Mesendoderm (in vitro differentiated cells): ENCODE results near the gene MCRIP2.

Experiments used
- DNase-seq: peaks from one replicate; pipeline ENCODE4 v3.0.0; 2013
- H2AK5ac ChIP-seq: 2 replicates; pipeline ENCODE4 v1.6.1; 2013; ENCODE audit warnings: low read length, inconsistent platforms
- H2BK120ac ChIP-seq: 2 replicates; pipeline ENCODE4 v1.6.1; 2013; ENCODE audit warnings: low read depth, mild to moderate bottlenecking, low read length, moderate library complexity, mixed read lengths
- H2BK15ac ChIP-seq: replicated peaks from 2 replicates; pipeline ENCODE4 v1.6.1; 2013; ENCODE audit warnings: low read depth, mild to moderate bottlenecking, moderate library complexity
- H2BK5ac ChIP-seq: 2 replicates; pipeline ENCODE4 v1.6.1; 2013; ENCODE audit warnings: low read length, inconsistent platforms
- H3K18ac ChIP-seq: 2 replicates; pipeline ENCODE4 v1.6.1; 2013; ENCODE audit warnings: mild to moderate bottlenecking, low read length, mixed read lengths
- H3K23ac ChIP-seq: one replicate; pipeline ENCODE4 v1.6.1; 2013; ENCODE audit warnings: low read length
- H3K27ac ChIP-seq: 2 replicates; pipeline ENCODE4 v1.5.1; 2013; ENCODE audit warnings: low read depth, mild to moderate bottlenecking, inconsistent platforms, low read length, moderate library complexity
- H3K27me3 ChIP-seq: 2 replicates; pipeline ENCODE4 v1.6.1; 2013; ENCODE audit warnings: low read length, control low read depth, mild to moderate bottlenecking, inconsistent platforms; ENCODE audit not compliant: insufficient read depth, poor library complexity
- H3K36me3 ChIP-seq: 2 replicates; pipeline ENCODE4 v1.6.1; 2013; ENCODE audit warnings: low read length, inconsistent platforms; ENCODE audit not compliant: control insufficient read depth, insufficient read depth
- H3K4ac ChIP-seq: one replicate; pipeline ENCODE4 v1.6.1; 2013; ENCODE audit warnings: low read depth, mild to moderate bottlenecking, low read length, moderate library complexity
- H3K4me1 ChIP-seq: 2 replicates; pipeline ENCODE4 v1.6.1; 2013; ENCODE audit warnings: low read depth, low read length, inconsistent platforms; ENCODE audit not compliant: control insufficient read depth
- H3K4me2 ChIP-seq: 2 replicates; pipeline ENCODE4 v1.6.1; 2013; ENCODE audit warnings: low read length
- H3K4me3 ChIP-seq: 2 replicates; pipeline ENCODE4 v1.5.1; 2013; ENCODE audit warnings: mild to moderate bottlenecking, low read length
- H3K56ac ChIP-seq: one replicate; pipeline ENCODE4 v1.6.1; 2013; ENCODE audit warnings: low read length
- H3K79me1 ChIP-seq: 2 replicates; pipeline ENCODE4 v1.6.1; 2013; ENCODE audit warnings: low read length, inconsistent platforms
- H3K79me2 ChIP-seq: 2 replicates; pipeline ENCODE4 v1.6.1; 2013; ENCODE audit warnings: mild to moderate bottlenecking, low read length; ENCODE audit not compliant: control insufficient read depth, insufficient read depth
- H3K9ac ChIP-seq: 2 replicates; pipeline ENCODE4 v1.6.1; 2013; ENCODE audit warnings: low read length, inconsistent platforms
- H4K5ac ChIP-seq: one replicate; pipeline ENCODE4 v1.6.1; 2013; ENCODE audit warnings: low read length
- H4K8ac ChIP-seq: one replicate; pipeline ENCODE4 v1.6.1; 2013; ENCODE audit warnings: low read depth, mild to moderate bottlenecking, control low read depth, low read length, moderate library complexity
- WGBS: extraction: QIAGEN DNeasy Blood & Tissue Kit; methylation state at CpG from one replicate; pipeline ENCODE4 v1.1.7; 2013; ENCODE audit warnings: low lambda C conversion rate, missing lambda C conversion rate; ENCODE audit not compliant: insufficient coverage; ENCODE audit errors: extremely low coverage; 5-methylcytosine and 5-hydroxymethylcytosine counted together

MCRIP2 gene

GRCh38 chr16:643050-643368 lies 1.4 kb downstream of the MCRIP2 start:
- Histone ChIP-seq H2BK5ac (no peak overlapping the region), H3K18ac (no peak overlapping the region), H3K23ac (no peak overlapping the region), H3K4ac (no peak overlapping the region), H3K4me2 (no peak overlapping the region), H3K79me1 (no peaks in the 10 kb centered on the region), H2BK120ac (no peak overlapping the region), H2BK15ac (no peak overlapping the region), H3K79me2 (no peaks in the 10 kb centered on the region), H3K4me1 (no peaks in the 10 kb centered on the region), H3K27ac (no peak overlapping the region), H3K9ac (no peak overlapping the region), H3K4me3 (no peak overlapping the region), H3K56ac (no peak overlapping the region), H3K27me3 (no peaks in the 10 kb centered on the region), H4K5ac (no peak overlapping the region), H3K36me3 (no peaks in the 10 kb centered on the region), H4K8ac (no peak overlapping the region), H2AK5ac (no peak overlapping the region)
- no CpG with 5 or more reads among the region's 13 CpGs for WGBS
- DNase-seq: no peak

- H3K4me1 ChIP-seq: no peaks in the 10 kb centered on the region
- no peak overlapping the region for H3K18ac ChIP-seq
- WGBS: no CpG with 5 or more reads among the region's 12 CpGs
- no peak overlapping the region for H2BK5ac ChIP-seq
- H3K79me1 ChIP-seq: no peaks in the 10 kb centered on the region
- no peak for DNase-seq
- no peak overlapping the region for H3K9ac ChIP-seq
- H2AK5ac ChIP-seq: no peak overlapping the region
- no peak overlapping the region for H3K4ac ChIP-seq
- H3K23ac ChIP-seq: no peak overlapping the region
- no peaks in the 10 kb centered on the region for H3K27me3 ChIP-seq
- H3K79me2 ChIP-seq: no peaks in the 10 kb centered on the region
- no peak overlapping the region for H3K4me3 ChIP-seq
- no peak overlapping the region for H3K56ac ChIP-seq
- no peak overlapping the region for H4K5ac ChIP-seq
- H3K27ac ChIP-seq: no peak overlapping the region
- H3K4me2 ChIP-seq: no peak overlapping the region
- no peak overlapping the region for H4K8ac ChIP-seq
- no peak overlapping the region for H2BK120ac ChIP-seq
- no peaks in the 10 kb centered on the region for H3K36me3 ChIP-seq
- H2BK15ac ChIP-seq: no peak overlapping the region
Observed at GRCh38 chr16:644556-644955, 2.9 kb downstream of the MCRIP2 start.

- H3K27ac ChIP-seq: no peak overlapping the region
- H3K18ac ChIP-seq: no peak overlapping the region
- no peaks in the 10 kb centered on the region for H3K79me2 ChIP-seq
- DNase-seq: no peak
- no peak overlapping the region for H2BK15ac ChIP-seq
- H3K56ac ChIP-seq: no peak overlapping the region
- H3K4me3 ChIP-seq: no peak overlapping the region
- no peak overlapping the region for H2BK5ac ChIP-seq
- no peak overlapping the region for H4K8ac ChIP-seq
- H3K9ac ChIP-seq: no peak overlapping the region
- no peaks in the 10 kb centered on the region for H3K27me3 ChIP-seq
- no peaks in the 10 kb centered on the region for H3K4me1 ChIP-seq
- no peak overlapping the region for H3K23ac ChIP-seq
- H4K5ac ChIP-seq: no peak overlapping the region
- no peak overlapping the region for H2AK5ac ChIP-seq
- H3K79me1 ChIP-seq: no peaks in the 10 kb centered on the region
- H3K36me3 ChIP-seq: no peaks in the 10 kb centered on the region
- no CpG with 5 or more reads among the region's 32 CpGs for WGBS
- no peak overlapping the region for H3K4me2 ChIP-seq
- no peak overlapping the region for H2BK120ac ChIP-seq
- H3K4ac ChIP-seq: no peak overlapping the region
Observed at GRCh38 chr16:645852-646678, 4.4 kb downstream of the MCRIP2 start.

- Histone ChIP-seq H4K5ac (no peak overlapping the region), H3K27ac (no peak overlapping the region)
Observed at GRCh38 chr16:646679-647172, 5.1 kb downstream of the MCRIP2 start.

GRCh38 chr16:647173-647902 lies 5.7 kb downstream of the MCRIP2 start:
- H3K27ac ChIP-seq: no peak overlapping the region
- no peak overlapping the region for H3K9ac ChIP-seq
- H3K79me2 ChIP-seq: no peaks in the 10 kb centered on the region
- no peak for DNase-seq
- no peaks in the 10 kb centered on the region for H3K36me3 ChIP-seq
- no peak overlapping the region for H3K4ac ChIP-seq
- no peak overlapping the region for H2BK5ac ChIP-seq
- WGBS: no CpG with 5 or more reads among the region's 25 CpGs
- no peaks in the 10 kb centered on the region for H3K79me1 ChIP-seq
- no peak overlapping the region for H3K18ac ChIP-seq
- no peak overlapping the region for H3K23ac ChIP-seq
- H2BK15ac ChIP-seq: no peak overlapping the region
- no peak overlapping the region for H2BK120ac ChIP-seq
- no peak overlapping the region for H3K4me3 ChIP-seq
- no peak overlapping the region for H4K5ac ChIP-seq
- no peak overlapping the region for H2AK5ac ChIP-seq
- no peak overlapping the region for H3K56ac ChIP-seq
- no peak overlapping the region for H4K8ac ChIP-seq
- H3K27me3 ChIP-seq: no peaks in the 10 kb centered on the region
- no peaks in the 10 kb centered on the region for H3K4me1 ChIP-seq
- no peak overlapping the region for H3K4me2 ChIP-seq

More at GRCh38 chr16:646679-647172, 5.1 kb downstream of the MCRIP2 start:
- Histone ChIP-seq H3K27me3 (no peaks in the 10 kb centered on the region), H3K4me3 (no peak overlapping the region), H3K56ac (no peak overlapping the region), H2BK15ac (no peak overlapping the region), H3K9ac (no peak overlapping the region), H3K4ac (no peak overlapping the region), H4K8ac (no peak overlapping the region), H2BK5ac (no peak overlapping the region), H3K4me2 (no peak overlapping the region), H3K36me3 (no peaks in the 10 kb centered on the region), H2BK120ac (no peak overlapping the region), H3K79me1 (no peaks in the 10 kb centered on the region), H3K4me1 (no peaks in the 10 kb centered on the region), H3K23ac (no peak overlapping the region), H2AK5ac (no peak overlapping the region), H3K18ac (no peak overlapping the region), H3K79me2 (no peaks in the 10 kb centered on the region)
- DNase-seq: no peak
- no CpG with 5 or more reads among the region's 22 CpGs for WGBS
